CD4-positive, alpha-beta T cell (primary cell): ENCODE measurements around the gene DUSP2. TPM values are rescaled to one million over a fixed set of nuclear protein-coding genes. Genes with fewer than 3 reads are reported as not detected.

Experiments used
- ATAC-seq: fragments of 200-7000 bp; cut with Tn5 transposase; one replicate; pipeline ENCODE4 v1.10.0; 2022; ENCODE audit warnings: mild to moderate bottlenecking; ENCODE audit not compliant: poor library complexity
- CTCF ChIA-PET: fragments of 350-600 bp; sonication (Branson Sonifier 250); formaldehyde crosslinking; loops from one replicate; lab custom pipeline; 2021; ENCODE audit warnings: antibody characterized with exemption, inconsistent platforms; lab: Charles Lee
- POLR2A ChIA-PET: fragments of 350-600 bp; sonication (Branson Sonifier 250); formaldehyde crosslinking; loops from one replicate; lab custom pipeline; 2021; ENCODE audit warnings: antibody characterized with exemption, inconsistent platforms; lab: Charles Lee
- DNase-seq, 14 experiments: peaks; one replicate each; pipeline ENCODE4 v3.0.0-alpha.2; 2013 to 2020; ENCODE audit warnings: mixed read lengths in 2 of 14
- H3K27ac ChIP-seq, 2 donors: one replicate each; pipeline versions ENCODE4 v1.5.1 to v1.7.0; 2013; ENCODE audit warnings: low read length in 2 of 2, low read depth in 1 of 2, mild to moderate bottlenecking in 1 of 2
- H3K27me3 ChIP-seq, 2 experiments: 1 replicate in 1 of 2; 2 replicates in 1 of 2; pipeline versions ENCODE4 v1.6.1 to v1.7.0; 2013; ENCODE audit warnings: low read length in 2 of 2, control low read depth in 1 of 2, mild to moderate bottlenecking in 1 of 2, moderate library complexity in 1 of 2; ENCODE audit not compliant: insufficient read depth in 2 of 2, control insufficient read depth in 1 of 2
- H3K36me3 ChIP-seq: one replicate; pipeline ENCODE4 v1.6.1; 2013; ENCODE audit warnings: low read length, control low read depth; ENCODE audit not compliant: insufficient read depth
- H3K4me1 ChIP-seq: one replicate; pipeline ENCODE4 v1.6.1; 2013; ENCODE audit warnings: low read length, control low read depth; ENCODE audit not compliant: insufficient read depth
- H3K4me3 ChIP-seq: one replicate; pipeline ENCODE4 v1.5.1; 2013; ENCODE audit warnings: mild to moderate bottlenecking, low read length, moderate library complexity
- H3K9me3 ChIP-seq, 2 experiments: 1 replicate in 1 of 2; 2 replicates in 1 of 2; pipeline versions ENCODE4 v1.6.1 to v1.7.0; 2013; ENCODE audit warnings: low read length in 2 of 2, mild to moderate bottlenecking in 2 of 2, control low read depth in 1 of 2, moderate library complexity in 1 of 2; ENCODE audit not compliant: control insufficient read depth in 1 of 2, insufficient read depth in 1 of 2
- H3K27ac Mint-ChIP-seq: one replicate; pipeline ENCODE4 v1.8.0; 2020; ENCODE audit warnings: mixed read lengths
- H3K27me3 Mint-ChIP-seq: one replicate; pipeline ENCODE4 v1.8.0; 2021; ENCODE audit warnings: mixed read lengths
- H3K36me3 Mint-ChIP-seq: one replicate; pipeline ENCODE4 v1.8.0; 2021; ENCODE audit warnings: low read depth, mixed read lengths
- H3K4me1 Mint-ChIP-seq: one replicate; pipeline ENCODE4 v1.8.0; 2021; ENCODE audit warnings: low read depth, mixed read lengths
- H3K4me3 Mint-ChIP-seq: one replicate; pipeline ENCODE4 v1.8.0; 2020; ENCODE audit warnings: mild to moderate bottlenecking, mixed read lengths
- H3K9me3 Mint-ChIP-seq: one replicate; pipeline ENCODE4 v1.8.0; 2020; ENCODE audit warnings: mixed read lengths
- intact Hi-C, 2 experiments: fragments of 100-400 bp; cut with DNase I in 1 of 2; cut with micrococcal nuclease in 1 of 2; formaldehyde crosslinking; loops; one replicate each; pipeline versions ENCODE4 v1.15.1 to v1.9.0; 2023 to 2025; cut with DNase I, micrococcal nuclease
- total RNA-seq, 174 experiments: library from RNA in 2 of 174; stranded (reverse) in 2 of 174; gene quantifications; one replicate each; pipeline ENCODE4 v1.2.3 and lab custom pipeline; 2021 to 2026
- TF ChIP-seq, protein P1 (sequence below): fragments of 200-600 bp; IDR thresholded peaks from one replicate; pipeline ENCODE4 v1.8.0; 2022; ENCODE audit warnings: antibody characterized with exemption, mild to moderate bottlenecking

Gene DUSP2
- total RNA-seq, 2 experiments from 2014 or later = 728 to 730 TPM

DNA sequence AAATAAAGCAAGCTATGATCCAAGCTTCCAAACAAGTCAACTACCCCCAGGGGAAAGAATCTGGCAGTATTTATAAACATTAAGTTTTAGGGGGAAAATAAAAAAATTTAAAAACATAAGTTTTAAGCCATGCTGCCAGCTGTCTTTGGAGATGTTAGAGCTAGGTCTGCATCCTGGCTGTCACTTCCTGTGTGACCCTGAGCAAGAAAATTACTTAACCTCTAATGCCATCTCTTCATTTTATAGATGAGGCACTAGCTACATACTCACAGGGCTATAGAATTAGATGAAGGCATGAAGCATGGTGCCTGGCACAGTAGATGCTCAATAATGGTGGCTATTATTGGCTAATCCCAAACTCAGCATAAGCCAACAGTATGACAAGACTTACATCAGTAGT is 35.3 kb upstream of the DUSP2 start:
- ATAC-seq (no peak), DNase-seq (no peak)
- Mint-ChIP-seq H3K4me3 (no peak overlapping the region), H3K4me1 (peaks cover 5% of the 10 kb centered on the region), H3K9me3 (no peaks in the 10 kb centered on the region), H3K27ac (no peak overlapping the region), H3K27me3 (no peaks in the 10 kb centered on the region), H3K36me3 (peaks cover 21% of the 10 kb centered on the region)
- no peak overlapping the region for H3K27ac ChIP-seq
- H3K4me1 ChIP-seq = peaks cover 4% of the 10 kb centered on the region
- H3K4me3 ChIP-seq = no peak overlapping the region
- intact Hi-C loops = no loop called here
- H3K36me3 ChIP-seq = peaks cover 13% of the 10 kb centered on the region
- no peaks in the 10 kb centered on the region for H3K27me3 ChIP-seq
- ChIA-PET CTCF (interaction anchor here (1.0 kb wide), 1 partner anchor 42 kb away, joined by 3 read pairs; the partner anchor contains the start of gene ASTL), POLR2A (interaction anchor here (0.9 to 1.3 kb wide), 3 partner anchors 28 to 187 kb away, joined by 3 to 5 read pairs (median 3); partner anchors contain the start of gene STARD7)
- TF ChIP-seq, protein P1, sequence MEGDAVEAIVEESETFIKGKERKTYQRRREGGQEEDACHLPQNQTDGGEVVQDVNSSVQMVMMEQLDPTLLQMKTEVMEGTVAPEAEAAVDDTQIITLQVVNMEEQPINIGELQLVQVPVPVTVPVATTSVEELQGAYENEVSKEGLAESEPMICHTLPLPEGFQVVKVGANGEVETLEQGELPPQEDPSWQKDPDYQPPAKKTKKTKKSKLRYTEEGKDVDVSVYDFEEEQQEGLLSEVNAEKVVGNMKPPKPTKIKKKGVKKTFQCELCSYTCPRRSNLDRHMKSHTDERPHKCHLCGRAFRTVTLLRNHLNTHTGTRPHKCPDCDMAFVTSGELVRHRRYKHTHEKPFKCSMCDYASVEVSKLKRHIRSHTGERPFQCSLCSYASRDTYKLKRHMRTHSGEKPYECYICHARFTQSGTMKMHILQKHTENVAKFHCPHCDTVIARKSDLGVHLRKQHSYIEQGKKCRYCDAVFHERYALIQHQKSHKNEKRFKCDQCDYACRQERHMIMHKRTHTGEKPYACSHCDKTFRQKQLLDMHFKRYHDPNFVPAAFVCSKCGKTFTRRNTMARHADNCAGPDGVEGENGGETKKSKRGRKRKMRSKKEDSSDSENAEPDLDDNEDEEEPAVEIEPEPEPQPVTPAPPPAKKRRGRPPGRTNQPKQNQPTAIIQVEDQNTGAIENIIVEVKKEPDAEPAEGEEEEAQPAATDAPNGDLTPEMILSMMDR = no peak
- no peaks in the 10 kb centered on the region for H3K9me3 ChIP-seq

DNA sequence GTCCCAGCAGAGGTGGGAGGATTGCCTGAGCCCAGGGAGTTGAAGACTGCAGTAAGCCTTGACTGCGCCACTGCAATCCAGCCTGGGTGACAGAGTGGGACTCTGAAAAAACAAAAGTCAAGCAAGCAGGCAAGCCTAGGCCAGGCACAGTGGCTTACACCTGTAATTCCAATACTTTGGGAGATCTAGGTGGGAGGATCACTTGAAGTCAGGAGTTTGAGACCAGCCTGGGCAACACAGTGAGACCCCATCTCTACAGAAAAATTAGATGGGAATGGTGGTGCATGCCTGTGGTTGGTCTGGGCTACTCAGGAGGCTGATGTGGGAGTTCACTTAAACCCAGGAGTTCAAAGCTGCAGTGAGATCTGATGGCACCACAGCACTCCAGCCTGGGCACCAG is 34.8 kb upstream of the DUSP2 start:
- peaks cover 10% of the 10 kb centered on the region for H3K36me3 ChIP-seq
- intact Hi-C loops = no loop called here
- ATAC-seq = no peak
- Mint-ChIP-seq H3K4me3 (no peak overlapping the region), H3K36me3 (peaks cover 16% of the 10 kb centered on the region), H3K4me1 (peaks cover 5% of the 10 kb centered on the region), H3K9me3 (no peaks in the 10 kb centered on the region), H3K27ac (no peak overlapping the region), H3K27me3 (no peaks in the 10 kb centered on the region)
- no peak overlapping the region for H3K4me3 ChIP-seq
- DNase-seq = no peak
- H3K9me3 ChIP-seq = no peaks in the 10 kb centered on the region
- H3K27ac ChIP-seq = no peak overlapping the region
- TF ChIP-seq, protein P1 = no peak
- peaks cover 4% of the 10 kb centered on the region for H3K4me1 ChIP-seq
- CTCF ChIA-PET = interaction anchor here (1.0 kb wide), 1 partner anchor 41 kb away, joined by 3 read pairs; the partner anchor contains the start of gene ASTL
- POLR2A ChIA-PET = interaction anchor here (0.9 to 1.3 kb wide), 3 partner anchors 28 to 187 kb away, joined by 3 to 5 read pairs (median 3); partner anchors contain the start of gene STARD7
- H3K27me3 ChIP-seq = no peaks in the 10 kb centered on the region

DNA sequence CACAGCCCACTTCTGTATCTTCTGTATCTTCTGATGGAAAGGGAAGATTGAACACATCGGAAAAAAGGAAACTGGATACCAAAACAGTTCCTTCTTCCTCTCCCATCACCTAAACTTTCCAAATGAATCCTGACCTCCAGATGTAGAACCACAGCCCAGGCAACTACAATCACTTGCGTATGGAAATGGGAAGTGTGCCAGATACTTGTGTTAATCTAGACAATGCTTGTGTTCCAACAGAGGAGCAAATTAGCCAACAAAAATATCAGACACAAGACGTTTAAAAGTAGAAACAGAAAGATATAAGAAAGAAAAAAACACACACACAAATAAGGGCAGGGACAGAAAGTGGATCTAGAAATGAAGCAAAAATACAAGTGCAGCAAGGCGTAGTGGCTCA is 31.4 kb upstream of the DUSP2 start:
- no peak overlapping the region for H3K4me3 Mint-ChIP-seq
- CTCF ChIA-PET = interaction anchor here (3.0 to 5.3 kb wide), 2 partner anchors 34 to 184 kb away, joined by 20 to 229 read pairs; partner anchors contain the start of genes ANKRD36C, ASTL and DUSP2

More for the DNA sequence above, 31.4 kb upstream of the DUSP2 start:
- no peaks in the 10 kb centered on the region for H3K27me3 ChIP-seq
- POLR2A ChIA-PET = interaction anchor here (4.7 kb wide), 1 partner anchor 34 kb away, joined by 199 read pairs; the partner anchor contains the start of genes ASTL and DUSP2
- no peak overlapping the region for H3K27ac Mint-ChIP-seq
- no peaks in the 10 kb centered on the region for H3K9me3 Mint-ChIP-seq
- DNase-seq = no peak
- no peak for ATAC-seq
- H3K4me1 ChIP-seq = peaks cover 9% of the 10 kb centered on the region
- no peaks in the 10 kb centered on the region for H3K36me3 Mint-ChIP-seq
- H3K27me3 Mint-ChIP-seq = no peaks in the 10 kb centered on the region
- H3K4me1 Mint-ChIP-seq = peaks cover 16% of the 10 kb centered on the region
- no peak overlapping the region for H3K27ac ChIP-seq
- H3K4me3 ChIP-seq = no peak overlapping the region
- H3K36me3 ChIP-seq = no peaks in the 10 kb centered on the region
- TF ChIP-seq, protein P1 = no peak
- intact Hi-C loops = loop anchor here (10.0 kb wide), 2 partner anchors 152 to 182 kb away; partner anchors contain the start of gene ANKRD36C (in 1 of the 2)
- H3K9me3 ChIP-seq = no peaks in the 10 kb centered on the region
